GM20000 (cell line): ENCODE measurements around the gene CRELD2.

Experiments used
- DNase-seq: peaks from one replicate; pipeline ENCODE4 v3.0.0; 2012; ENCODE audit warnings: low spot score
- CTCF ChIP-seq: IDR thresholded peaks from 2 replicates; pipeline ENCODE4 v1.5.1; 2012; ENCODE audit warnings: mild to moderate bottlenecking, control low read depth; ENCODE audit errors: extremely low read depth, missing control alignments

The CRELD2 gene

GRCh38 chr22:49914256-49914655 is 4.2 kb upstream of the CRELD2 start:
- no peak for DNase-seq
- no peak for TF ChIP-seq CTCF

- DNase-seq: no peak
- no peak for TF ChIP-seq CTCF
These were observed 2.8 kb upstream of the CRELD2 start for GRCh38 chr22:49915610-49916009.

- TF ChIP-seq CTCF: no peak
- DNase-seq: no peak
These were observed 1.6 kb upstream of the CRELD2 start for GRCh38 chr22:49916831-49917230.

GRCh38 chr22:49918911-49919881 is 762 bp downstream of the CRELD2 start:
- DNase-seq: no peak
- no peak for TF ChIP-seq CTCF

GRCh38 chr22:49920859-49921258 is 2.4 kb downstream of the CRELD2 start:
- TF ChIP-seq CTCF: no peak

GRCh38 chr22:49921508-49922278 is 3.3 kb downstream of the CRELD2 start:
- DNase-seq: no peak
- no peak for TF ChIP-seq CTCF

More at GRCh38 chr22:49920859-49921258, 2.4 kb downstream of the CRELD2 start:
- DNase-seq: no peak

- no peak for TF ChIP-seq CTCF
- DNase-seq: no peak
These were observed 4.0 kb downstream of the CRELD2 start for GRCh38 chr22:49922484-49922883.
